ENCODE measurements around the gene SLK.

Gene SLK

GRCh38 chr10:104067525-104067924, 100.6 kb downstream of the SLK start:
- no peaks in the 10 kb centered on the region for H3K9me3 ChIP-seq (ENCODE audit: control insufficient read depth, insufficient read depth, low read length)
- H3K36me3 ChIP-seq (ENCODE audit: control insufficient read depth, insufficient read depth, low read length) = no peaks in the 10 kb centered on the region
- H3K27ac ChIP-seq (ENCODE audit: low read length) = no peak overlapping the region
- no peak overlapping the region for H3K4me3 ChIP-seq (ENCODE audit: low read length)
- no peaks in the 10 kb centered on the region for H3K4me1 ChIP-seq (ENCODE audit: control insufficient read depth, insufficient read depth, low read length)
- 100% methylated on average over 1 of the region's 12 CpGs for WGBS (ENCODE audit: insufficient coverage, insufficient read length)
- H3K27me3 ChIP-seq (ENCODE audit: control insufficient read depth, insufficient read depth, low read length) = no peaks in the 10 kb centered on the region
- no peak for DNase-seq (ENCODE audit: low read depth, low spot score)

- no peak overlapping the region for H3K27ac ChIP-seq (ENCODE audit: low read length)
- whole genome bisulfite sequencing (ENCODE audit: insufficient coverage, insufficient read length) = no CpG with 5 or more reads among the region's 6 CpGs
- no peaks in the 10 kb centered on the region for H3K27me3 ChIP-seq (ENCODE audit: control insufficient read depth, insufficient read depth, low read length)
- no peaks in the 10 kb centered on the region for H3K4me1 ChIP-seq (ENCODE audit: control insufficient read depth, insufficient read depth, low read length)
- no peak for DNase-seq (ENCODE audit: low read depth, low spot score)
- no peaks in the 10 kb centered on the region for H3K9me3 ChIP-seq (ENCODE audit: control insufficient read depth, insufficient read depth, low read length)
- no peaks in the 10 kb centered on the region for H3K36me3 ChIP-seq (ENCODE audit: control insufficient read depth, insufficient read depth, low read length)
- no peak overlapping the region for H3K4me3 ChIP-seq (ENCODE audit: low read length)
Measured at GRCh38 chr10:104069613-104070012, 102.7 kb downstream of the SLK start.

GRCh38 chr10:104072786-104073185, 105.8 kb downstream of the SLK start:
- H3K27me3 ChIP-seq (ENCODE audit: control insufficient read depth, insufficient read depth, low read length) = no peaks in the 10 kb centered on the region
- no peak for DNase-seq (ENCODE audit: low read depth, low spot score)
- no CpG with 5 or more reads among the region's 5 CpGs for WGBS (ENCODE audit: insufficient coverage, insufficient read length)
- no peak overlapping the region for H3K4me3 ChIP-seq (ENCODE audit: low read length)
- H3K4me1 ChIP-seq (ENCODE audit: control insufficient read depth, insufficient read depth, low read length) = peaks cover 6% of the 10 kb centered on the region
- H3K9me3 ChIP-seq (ENCODE audit: control insufficient read depth, insufficient read depth, low read length) = no peaks in the 10 kb centered on the region
- no peak overlapping the region for H3K27ac ChIP-seq (ENCODE audit: low read length)
- H3K36me3 ChIP-seq (ENCODE audit: control insufficient read depth, insufficient read depth, low read length) = no peaks in the 10 kb centered on the region

- no peak overlapping the region for H3K27ac ChIP-seq (ENCODE audit: low read length)
- peaks cover 7% of the 10 kb centered on the region for H3K4me1 ChIP-seq (ENCODE audit: control insufficient read depth, insufficient read depth, low read length)
- WGBS (ENCODE audit: insufficient coverage, insufficient read length) = no CpG with 5 or more reads among the region's 6 CpGs
- H3K27me3 ChIP-seq (ENCODE audit: control insufficient read depth, insufficient read depth, low read length) = no peaks in the 10 kb centered on the region
- no peaks in the 10 kb centered on the region for H3K36me3 ChIP-seq (ENCODE audit: control insufficient read depth, insufficient read depth, low read length)
- H3K4me3 ChIP-seq (ENCODE audit: low read length) = no peak overlapping the region
- no peaks in the 10 kb centered on the region for H3K9me3 ChIP-seq (ENCODE audit: control insufficient read depth, insufficient read depth, low read length)
- DNase-seq (ENCODE audit: low read depth, low spot score) = no peak
Measured at GRCh38 chr10:104074505-104074904, 107.6 kb downstream of the SLK start.

GRCh38 chr10:104076743-104077160, 109.8 kb downstream of the SLK start:
- no peak overlapping the region for H3K27ac ChIP-seq (ENCODE audit: low read length)
- H3K4me3 ChIP-seq (ENCODE audit: low read length) = no peak overlapping the region
- no CpG with 5 or more reads among the region's 3 CpGs for whole genome bisulfite sequencing (ENCODE audit: insufficient coverage, insufficient read length)
- H3K4me1 ChIP-seq (ENCODE audit: control insufficient read depth, insufficient read depth, low read length) = peaks cover 7% of the 10 kb centered on the region
- no peak for DNase-seq (ENCODE audit: low read depth, low spot score)
- H3K27me3 ChIP-seq (ENCODE audit: control insufficient read depth, insufficient read depth, low read length) = no peaks in the 10 kb centered on the region
- H3K36me3 ChIP-seq (ENCODE audit: control insufficient read depth, insufficient read depth, low read length) = no peaks in the 10 kb centered on the region
- no peaks in the 10 kb centered on the region for H3K9me3 ChIP-seq (ENCODE audit: control insufficient read depth, insufficient read depth, low read length)

GRCh38 chr10:104077247-104077646, 110.3 kb downstream of the SLK start:
- no peaks in the 10 kb centered on the region for H3K9me3 ChIP-seq (ENCODE audit: control insufficient read depth, insufficient read depth, low read length)
- no peak for DNase-seq (ENCODE audit: low read depth, low spot score)
- H3K27ac ChIP-seq (ENCODE audit: low read length) = no peak overlapping the region
- H3K4me1 ChIP-seq (ENCODE audit: control insufficient read depth, insufficient read depth, low read length) = peaks cover 7% of the 10 kb centered on the region
- no peak overlapping the region for H3K4me3 ChIP-seq (ENCODE audit: low read length)
- no peaks in the 10 kb centered on the region for H3K36me3 ChIP-seq (ENCODE audit: control insufficient read depth, insufficient read depth, low read length)
- no CpG with 5 or more reads among the region's 3 CpGs for WGBS (ENCODE audit: insufficient coverage, insufficient read length)
- no peaks in the 10 kb centered on the region for H3K27me3 ChIP-seq (ENCODE audit: control insufficient read depth, insufficient read depth, low read length)

- Histone ChIP-seq H3K27ac (ENCODE audit: low read length) (no peak overlapping the region), H3K27me3 (ENCODE audit: control insufficient read depth, insufficient read depth, low read length) (no peaks in the 10 kb centered on the region), H3K4me1 (ENCODE audit: control insufficient read depth, insufficient read depth, low read length) (peaks cover 7% of the 10 kb centered on the region), H3K9me3 (ENCODE audit: control insufficient read depth, insufficient read depth, low read length) (no peaks in the 10 kb centered on the region), H3K4me3 (ENCODE audit: low read length) (no peak overlapping the region), H3K36me3 (ENCODE audit: control insufficient read depth, insufficient read depth, low read length) (no peaks in the 10 kb centered on the region)
- WGBS (ENCODE audit: insufficient coverage, insufficient read length) = no CpG with 5 or more reads among the region's 5 CpGs
- DNase-seq (ENCODE audit: low read depth, low spot score) = no peak
Measured at GRCh38 chr10:104077663-104078151, 110.8 kb downstream of the SLK start.

Measured in iPS DF 6.9 (cell line).